Endothelial cell of umbilical vein (primary cell): Measurements from ENCODE around the gene TTLL11.

Experiments
- EZH2 ChIP-seq: IDR thresholded peaks from 2 replicates; pipeline ENCODE4 v1.6.1; 2012; ENCODE audit warnings: borderline replicate concordance, low read depth, mild to moderate bottlenecking, moderate library complexity, low read length, inconsistent platforms; ENCODE audit not compliant: severe bottlenecking
- JUN ChIP-seq: IDR thresholded peaks from 2 replicates; pipeline ENCODE4 v1.6.1; 2011; ENCODE audit warnings: borderline replicate concordance, low read depth; ENCODE audit not compliant: insufficient read length, insufficient read depth
- POLR2A ChIP-seq: IDR thresholded peaks from 2 replicates; pipeline ENCODE4 v1.6.1; 2012; ENCODE audit warnings: low read depth, mild to moderate bottlenecking, control low read depth, low read length
- POLR2AphosphoS5 ChIP-seq: IDR thresholded peaks from 2 replicates; pipeline ENCODE4 v1.6.1; 2012; ENCODE audit warnings: low read depth, mild to moderate bottlenecking, control low read depth, low read length, moderate library complexity; ENCODE audit not compliant: insufficient read depth
- TF ChIP-seq, protein P1 (sequence below), 2 donors: IDR thresholded peaks; 1 replicate in 1 of 2; 2 replicates in 1 of 2; pipeline ENCODE4 v1.5.1; 2011; ENCODE audit warnings: low read length in 2 of 2, mild to moderate bottlenecking in 2 of 2, moderate library complexity in 2 of 2, control low read depth in 1 of 2, inconsistent platforms in 1 of 2, low read depth in 1 of 2; ENCODE audit not compliant: insufficient read depth in 1 of 2; ENCODE audit errors: extremely low read depth in 1 of 2
- TF ChIP-seq, protein P2 (sequence below): IDR thresholded peaks from 2 replicates; pipeline ENCODE4 v1.6.1; 2011; ENCODE audit not compliant: insufficient read depth, insufficient read length

DNA sequence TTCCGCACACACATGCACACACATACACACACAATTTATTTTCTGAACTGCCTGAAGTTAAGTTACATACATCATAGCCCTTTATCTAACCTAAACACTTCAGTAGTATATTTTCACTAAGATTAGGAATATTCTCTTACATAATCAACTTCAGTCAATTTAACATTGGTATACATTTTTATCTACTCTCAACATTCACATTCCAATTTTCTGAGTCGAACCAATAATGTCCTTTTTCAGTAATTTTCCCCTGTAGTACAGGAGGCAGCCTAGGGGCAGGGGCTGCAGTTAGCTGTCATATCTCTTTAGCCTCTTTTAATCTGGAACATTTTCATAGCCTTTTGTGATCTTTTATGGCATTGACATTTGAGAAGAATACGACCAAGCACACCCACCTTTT is 291.5 kb downstream of the TTLL11 start:
- TF ChIP-seq, protein P1, sequence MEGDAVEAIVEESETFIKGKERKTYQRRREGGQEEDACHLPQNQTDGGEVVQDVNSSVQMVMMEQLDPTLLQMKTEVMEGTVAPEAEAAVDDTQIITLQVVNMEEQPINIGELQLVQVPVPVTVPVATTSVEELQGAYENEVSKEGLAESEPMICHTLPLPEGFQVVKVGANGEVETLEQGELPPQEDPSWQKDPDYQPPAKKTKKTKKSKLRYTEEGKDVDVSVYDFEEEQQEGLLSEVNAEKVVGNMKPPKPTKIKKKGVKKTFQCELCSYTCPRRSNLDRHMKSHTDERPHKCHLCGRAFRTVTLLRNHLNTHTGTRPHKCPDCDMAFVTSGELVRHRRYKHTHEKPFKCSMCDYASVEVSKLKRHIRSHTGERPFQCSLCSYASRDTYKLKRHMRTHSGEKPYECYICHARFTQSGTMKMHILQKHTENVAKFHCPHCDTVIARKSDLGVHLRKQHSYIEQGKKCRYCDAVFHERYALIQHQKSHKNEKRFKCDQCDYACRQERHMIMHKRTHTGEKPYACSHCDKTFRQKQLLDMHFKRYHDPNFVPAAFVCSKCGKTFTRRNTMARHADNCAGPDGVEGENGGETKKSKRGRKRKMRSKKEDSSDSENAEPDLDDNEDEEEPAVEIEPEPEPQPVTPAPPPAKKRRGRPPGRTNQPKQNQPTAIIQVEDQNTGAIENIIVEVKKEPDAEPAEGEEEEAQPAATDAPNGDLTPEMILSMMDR (IDR thresholded peaks at IDR 0.05; ENCODE audit: extremely low read depth in 1 of 2, insufficient read depth in 1 of 2, low read depth in 1 of 2, low read length in 2 of 2): no peak
- TF ChIP-seq JUN: no peak
- no peak for TF ChIP-seq POLR2A
- TF ChIP-seq, protein P2, sequence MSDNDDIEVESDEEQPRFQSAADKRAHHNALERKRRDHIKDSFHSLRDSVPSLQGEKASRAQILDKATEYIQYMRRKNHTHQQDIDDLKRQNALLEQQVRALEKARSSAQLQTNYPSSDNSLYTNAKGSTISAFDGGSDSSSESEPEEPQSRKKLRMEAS: no peak
- TF ChIP-seq POLR2AphosphoS5: no peak
- TF ChIP-seq EZH2: no peak
